ENCODE results near the gene RMDN2. TPM values are rescaled to one million over a fixed set of nuclear protein-coding genes. Genes with fewer than 3 reads are reported as not detected.
A peak's percentile ranks its signal among the peaks of the same experiment; 100 is the strongest.

Gene RMDN2
- total RNA-seq, 1 donor from 2014 or later, result 2.5 TPM

- Mint-ChIP-seq H3K4me1 (ENCODE audit: unreplicated experiment) (peaks cover 11% of the 10 kb centered on the region), H3K27me3 (ENCODE audit: unreplicated experiment) (peaks cover 2% of the 10 kb centered on the region), H3K9me3 (ENCODE audit: unreplicated experiment) (no peaks in the 10 kb centered on the region), H3K36me3 (ENCODE audit: low read depth, unreplicated experiment) (no peaks in the 10 kb centered on the region), H3K27ac (ENCODE audit: unreplicated experiment) (no peak overlapping the region), H3K4me3 (ENCODE audit: unreplicated experiment) (no peak overlapping the region)
- peak; percentile 96 for TF ChIP-seq CTCF (IDR thresholded peaks at IDR 0.05; ENCODE audit: unreplicated experiment)
- peak; percentile 72 for DNase-seq (ENCODE audit: low spot score)
Measured at GRCh38 chr2:37982147-37982582, 57.1 kb downstream of the RMDN2 start.

- H3K4me3 Mint-ChIP-seq (ENCODE audit: unreplicated experiment), result no peak overlapping the region
- DNase-seq (ENCODE audit: low spot score), result no peak
- no peak for TF ChIP-seq CTCF (IDR thresholded peaks at IDR 0.05; ENCODE audit: unreplicated experiment)
- H3K36me3 Mint-ChIP-seq (ENCODE audit: low read depth, unreplicated experiment), result no peaks in the 10 kb centered on the region
- peaks cover 2% of the 10 kb centered on the region for H3K27me3 Mint-ChIP-seq (ENCODE audit: unreplicated experiment)
- peaks cover 11% of the 10 kb centered on the region for H3K4me1 Mint-ChIP-seq (ENCODE audit: unreplicated experiment)
- H3K9me3 Mint-ChIP-seq (ENCODE audit: unreplicated experiment), result no peaks in the 10 kb centered on the region
- no peak overlapping the region for H3K27ac Mint-ChIP-seq (ENCODE audit: unreplicated experiment)
Measured at GRCh38 chr2:37982847-37983246, 57.8 kb downstream of the RMDN2 start.

GRCh38 chr2:37983719-37984118, 58.6 kb downstream of the RMDN2 start:
- no peak for DNase-seq (ENCODE audit: low spot score)
- TF ChIP-seq CTCF (IDR thresholded peaks at IDR 0.05; ENCODE audit: unreplicated experiment), result no peak
- peaks cover 2% of the 10 kb centered on the region for H3K27me3 Mint-ChIP-seq (ENCODE audit: unreplicated experiment)

GRCh38 chr2:37984176-37984575, 59.1 kb downstream of the RMDN2 start:
- H3K4me3 Mint-ChIP-seq (ENCODE audit: unreplicated experiment), result no peak overlapping the region
- no peaks in the 10 kb centered on the region for H3K9me3 Mint-ChIP-seq (ENCODE audit: unreplicated experiment)
- no peak for DNase-seq (ENCODE audit: low spot score)
- no peak for TF ChIP-seq CTCF (IDR thresholded peaks at IDR 0.05; ENCODE audit: unreplicated experiment)
- H3K27me3 Mint-ChIP-seq (ENCODE audit: unreplicated experiment), result peaks cover 2% of the 10 kb centered on the region
- H3K36me3 Mint-ChIP-seq (ENCODE audit: low read depth, unreplicated experiment), result no peaks in the 10 kb centered on the region
- no peak overlapping the region for H3K27ac Mint-ChIP-seq (ENCODE audit: unreplicated experiment)
- H3K4me1 Mint-ChIP-seq (ENCODE audit: unreplicated experiment), result peaks cover 11% of the 10 kb centered on the region

More at GRCh38 chr2:37983719-37984118, 58.6 kb downstream of the RMDN2 start:
- H3K27ac Mint-ChIP-seq (ENCODE audit: unreplicated experiment), result no peak overlapping the region
- no peaks in the 10 kb centered on the region for H3K9me3 Mint-ChIP-seq (ENCODE audit: unreplicated experiment)
- H3K36me3 Mint-ChIP-seq (ENCODE audit: low read depth, unreplicated experiment), result no peaks in the 10 kb centered on the region
- no peak overlapping the region for H3K4me3 Mint-ChIP-seq (ENCODE audit: unreplicated experiment)
- peaks cover 11% of the 10 kb centered on the region for H3K4me1 Mint-ChIP-seq (ENCODE audit: unreplicated experiment)

DNA sequence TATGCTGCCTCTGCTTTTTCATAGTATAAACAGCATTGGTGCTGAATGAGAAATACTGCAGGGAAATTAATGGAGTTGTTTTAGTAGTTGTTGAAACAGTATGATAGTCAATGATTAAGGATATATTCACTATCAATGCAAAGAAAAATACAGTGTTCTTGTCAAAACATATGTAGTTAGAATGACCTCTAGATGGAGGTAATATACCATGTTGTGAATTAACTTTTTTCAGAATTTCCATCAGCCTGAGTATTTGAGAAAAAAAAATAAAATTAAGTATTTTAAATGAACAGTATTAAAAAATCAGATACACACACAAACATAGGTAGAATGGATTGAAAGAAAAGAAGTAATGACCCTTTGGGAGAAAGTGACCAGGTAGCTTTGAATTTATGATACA, 59.5 kb downstream of the RMDN2 start:
- TF ChIP-seq CTCF (IDR thresholded peaks at IDR 0.05; ENCODE audit: unreplicated experiment), result no peak
- Mint-ChIP-seq H3K9me3 (ENCODE audit: unreplicated experiment) (no peaks in the 10 kb centered on the region), H3K4me3 (ENCODE audit: unreplicated experiment) (no peak overlapping the region), H3K4me1 (ENCODE audit: unreplicated experiment) (peaks cover 11% of the 10 kb centered on the region), H3K27me3 (ENCODE audit: unreplicated experiment) (peaks cover 2% of the 10 kb centered on the region), H3K36me3 (ENCODE audit: low read depth, unreplicated experiment) (no peaks in the 10 kb centered on the region), H3K27ac (ENCODE audit: unreplicated experiment) (no peak overlapping the region)
- DNase-seq (ENCODE audit: low spot score), result no peak
